ENCODE data around the gene DUT. TPM values are rescaled to one million over a fixed set of nuclear protein-coding genes. Genes with fewer than 3 reads are reported as not detected.
"Not testable (repeated sequence)": the region's sequence is repeated elsewhere in the genome, so short reads cannot be mapped to it uniquely, and the experiment has no call there.

DUT gene
- total RNA-seq, 4 donors from 2014 or later: 67.1 to 235 (median 171) TPM

DNA sequence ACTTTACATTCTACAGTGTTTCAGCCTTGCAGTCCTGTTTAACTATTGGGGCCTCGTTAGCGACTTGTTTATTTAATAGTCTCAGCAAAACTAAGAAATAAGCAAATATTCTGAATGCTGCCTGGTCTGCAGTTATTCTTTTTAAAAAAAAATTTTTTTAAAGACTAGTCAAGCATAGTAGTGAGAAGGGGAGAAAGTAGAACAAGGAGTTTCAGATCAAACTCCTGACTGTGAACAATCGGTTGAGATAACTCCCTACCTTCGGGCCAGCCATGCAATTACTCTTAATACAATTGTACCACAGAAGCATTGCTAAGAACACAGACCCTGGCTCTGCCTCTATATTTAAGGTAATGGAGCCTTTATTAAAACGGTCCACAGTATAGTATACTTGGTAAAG, 5.8 kb upstream of the DUT start:
- no peaks in the 10 kb centered on the region for H3K36me3 ChIP-seq
- H3K4me1 ChIP-seq: peaks cover 0 to 7% of the 10 kb centered on the region in 2 donors
- no peaks in the 10 kb centered on the region for H3K27me3 ChIP-seq
- TF ChIP-seq, protein P1, sequence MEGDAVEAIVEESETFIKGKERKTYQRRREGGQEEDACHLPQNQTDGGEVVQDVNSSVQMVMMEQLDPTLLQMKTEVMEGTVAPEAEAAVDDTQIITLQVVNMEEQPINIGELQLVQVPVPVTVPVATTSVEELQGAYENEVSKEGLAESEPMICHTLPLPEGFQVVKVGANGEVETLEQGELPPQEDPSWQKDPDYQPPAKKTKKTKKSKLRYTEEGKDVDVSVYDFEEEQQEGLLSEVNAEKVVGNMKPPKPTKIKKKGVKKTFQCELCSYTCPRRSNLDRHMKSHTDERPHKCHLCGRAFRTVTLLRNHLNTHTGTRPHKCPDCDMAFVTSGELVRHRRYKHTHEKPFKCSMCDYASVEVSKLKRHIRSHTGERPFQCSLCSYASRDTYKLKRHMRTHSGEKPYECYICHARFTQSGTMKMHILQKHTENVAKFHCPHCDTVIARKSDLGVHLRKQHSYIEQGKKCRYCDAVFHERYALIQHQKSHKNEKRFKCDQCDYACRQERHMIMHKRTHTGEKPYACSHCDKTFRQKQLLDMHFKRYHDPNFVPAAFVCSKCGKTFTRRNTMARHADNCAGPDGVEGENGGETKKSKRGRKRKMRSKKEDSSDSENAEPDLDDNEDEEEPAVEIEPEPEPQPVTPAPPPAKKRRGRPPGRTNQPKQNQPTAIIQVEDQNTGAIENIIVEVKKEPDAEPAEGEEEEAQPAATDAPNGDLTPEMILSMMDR (IDR thresholded peaks at IDR 0.05): no peak
- no peak for TF ChIP-seq POLR2A (IDR thresholded peaks at IDR 0.05)
- no peaks in the 10 kb centered on the region for H3K9me3 ChIP-seq
- no peak overlapping the region for H3K27ac ChIP-seq
- no peak overlapping the region for H3K4me3 ChIP-seq
- no peak for DNase-seq
- intact Hi-C loops (cut with DNase I; ENCODE audit: low total_unique reads): no loop called here

DNA sequence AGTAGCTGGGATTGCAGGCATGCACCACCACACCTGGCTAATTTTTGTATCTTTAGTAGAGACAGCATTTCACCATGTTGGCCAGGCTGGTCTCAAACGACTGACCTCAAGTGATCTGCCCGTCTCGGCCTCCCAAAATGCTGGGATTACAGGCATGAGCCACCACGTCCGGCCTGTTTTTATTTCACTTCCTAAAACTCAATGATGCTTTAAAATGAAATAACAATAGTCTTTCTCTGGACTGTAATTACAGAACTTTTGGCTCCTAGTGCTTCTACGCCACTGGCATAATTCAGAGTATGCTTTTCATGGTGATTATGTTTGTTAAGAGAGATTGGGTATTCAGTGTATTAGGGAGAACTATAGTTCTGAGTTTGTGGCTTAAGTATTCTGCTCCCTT, 5.0 kb upstream of the DUT start:
- H3K27ac ChIP-seq; H3K9me3 ChIP-seq; H3K36me3 ChIP-seq; H3K4me3 ChIP-seq; H3K4me1 ChIP-seq; H3K27me3 ChIP-seq; DNase-seq; intact Hi-C loops (cut with DNase I; ENCODE audit: low total_unique reads): not testable (repeated sequence)

DNA sequence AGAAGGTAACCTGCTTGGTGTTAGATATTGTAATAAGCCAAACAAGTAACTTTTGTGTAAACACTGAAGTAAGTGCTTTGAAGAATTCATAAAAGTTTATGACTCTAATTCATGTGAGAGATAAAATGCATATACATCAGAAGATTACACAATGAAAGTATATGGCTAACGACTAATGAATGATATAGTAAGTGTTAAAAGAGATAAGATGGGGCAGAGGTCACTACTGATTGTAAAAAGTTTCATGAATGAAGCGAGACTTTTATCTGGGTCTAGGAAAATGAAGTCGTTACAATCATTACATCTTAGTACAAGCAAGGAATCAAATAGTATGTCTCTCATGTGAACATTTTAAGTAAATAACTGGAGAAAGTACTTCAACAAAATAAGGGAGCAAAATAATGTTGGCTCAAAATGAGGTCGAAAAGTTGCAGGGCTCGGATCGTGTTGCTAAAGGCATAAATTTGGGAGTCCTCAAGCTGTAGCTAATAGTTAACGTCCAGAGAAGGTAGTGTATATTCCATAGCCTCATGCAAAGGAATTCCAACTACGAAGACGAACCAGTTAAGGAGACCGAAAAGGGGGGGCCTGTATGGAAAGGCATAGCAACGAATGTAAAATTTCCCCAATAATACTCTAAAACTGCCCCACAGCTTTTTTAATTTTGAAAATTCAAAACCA, 984 bp upstream of the DUT start:
- intact Hi-C loops (cut with DNase I; ENCODE audit: low total_unique reads): no loop called here
- H3K9me3 ChIP-seq: no peaks in the 10 kb centered on the region
- peak overlapping the region; percentile 72 to 89 for H3K4me3 ChIP-seq
- TF ChIP-seq, protein P1 (IDR thresholded peaks at IDR 0.05): no peak
- TF ChIP-seq POLR2A (IDR thresholded peaks at IDR 0.05): no peak
- no peaks in the 10 kb centered on the region for H3K27me3 ChIP-seq
- H3K27ac ChIP-seq: peak overlapping the region; percentile 99
- peaks cover 4 to 7% of the 10 kb centered on the region in 2 donors for H3K4me1 ChIP-seq
- no peak for DNase-seq
- no peaks in the 10 kb centered on the region for H3K36me3 ChIP-seq

DNA sequence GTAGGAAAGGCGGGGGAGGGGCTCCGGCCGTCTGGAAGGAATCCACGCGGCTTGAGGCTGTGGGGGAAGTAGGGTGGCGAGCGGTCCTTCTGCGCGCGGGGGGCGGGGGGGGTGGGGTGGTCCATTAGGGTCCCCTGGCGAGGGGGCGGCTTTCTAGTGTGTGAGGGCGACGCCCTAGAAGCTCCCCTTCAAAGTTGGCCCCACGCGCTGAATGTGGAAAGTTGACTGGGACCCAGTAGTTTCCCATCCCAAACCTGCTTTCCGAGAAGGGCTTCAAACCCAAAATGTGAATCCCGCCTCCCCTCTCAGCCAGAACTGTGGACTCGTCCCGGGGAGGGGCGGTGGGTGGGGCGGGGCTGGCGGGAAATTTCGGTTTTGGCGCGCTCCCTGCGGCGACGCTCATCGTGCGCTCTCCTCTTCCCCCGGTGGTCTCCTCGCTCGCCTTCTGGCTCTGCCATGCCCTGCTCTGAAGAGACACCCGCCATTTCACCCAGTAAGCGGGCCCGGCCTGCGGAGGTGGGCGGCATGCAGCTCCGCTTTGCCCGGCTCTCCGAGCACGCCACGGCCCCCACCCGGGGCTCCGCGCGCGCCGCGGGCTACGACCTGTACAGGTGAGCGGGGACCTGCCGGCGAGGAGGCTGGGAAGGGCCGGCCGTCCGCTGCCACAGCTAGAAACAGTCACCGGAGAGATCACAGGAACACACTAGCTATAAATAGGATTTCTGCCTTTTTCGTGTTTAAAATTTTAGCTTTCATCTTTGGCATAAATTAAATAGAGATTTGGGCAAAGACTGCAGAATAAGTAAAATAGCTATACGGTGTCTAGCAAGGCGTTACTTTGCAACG, 790 bp downstream of the DUT start:
- DNase-seq: peak; percentile 76 to 85

DNA sequence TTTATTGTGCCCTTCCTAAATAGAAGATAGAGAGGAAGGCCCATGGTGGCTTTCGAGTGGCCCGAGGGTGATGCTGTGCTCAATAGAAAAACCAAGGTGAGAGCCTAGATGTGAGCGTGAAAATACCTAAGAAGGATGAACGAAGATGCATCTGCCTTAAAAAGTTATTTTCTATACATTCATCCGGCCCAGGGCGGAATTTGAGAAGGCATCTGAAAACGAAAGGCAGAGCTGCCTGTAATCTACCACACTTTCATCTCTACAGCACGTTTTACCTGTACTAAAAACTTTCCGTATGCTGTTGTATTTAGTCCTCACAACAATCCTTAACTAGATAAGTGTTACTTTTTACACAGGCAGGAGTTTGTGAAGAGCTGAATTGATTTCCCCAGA, 1.4 kb downstream of the DUT start:
- Histone ChIP-seq H3K27me3 (no peaks in the 10 kb centered on the region), H3K4me1 (peaks cover 4 to 7% of the 10 kb centered on the region in 2 donors), H3K36me3 (no peaks in the 10 kb centered on the region), H3K27ac (no peak overlapping the region), H3K4me3 (no peak overlapping the region), H3K9me3 (no peaks in the 10 kb centered on the region)
- TF ChIP-seq, protein P1 (IDR thresholded peaks at IDR 0.05): no peak
- no peak for TF ChIP-seq POLR2A (IDR thresholded peaks at IDR 0.05)
- intact Hi-C loops (cut with DNase I; ENCODE audit: low total_unique reads): no loop called here
- DNase-seq: no peak

More for the DNA sequence above, 790 bp downstream of the DUT start:
- TF ChIP-seq, protein P1 (IDR thresholded peaks at IDR 0.05): no peak
- TF ChIP-seq POLR2A (IDR thresholded peaks at IDR 0.05): no peak
- H3K4me1 ChIP-seq: peaks cover 4 to 7% of the 10 kb centered on the region in 2 donors
- intact Hi-C loops (cut with DNase I; ENCODE audit: low total_unique reads): no loop called here
- H3K4me3 ChIP-seq: peak overlapping the region; percentile 72 to 89
- no peaks in the 10 kb centered on the region for H3K9me3 ChIP-seq
- no peaks in the 10 kb centered on the region for H3K36me3 ChIP-seq
- H3K27me3 ChIP-seq: no peaks in the 10 kb centered on the region
- H3K27ac ChIP-seq: peak overlapping the region; percentile 99
